ENCODE data around the gene RHOBTB1. TPM values are rescaled to one million over a fixed set of nuclear protein-coding genes. Genes with fewer than 3 reads are reported as not detected.
A peak's percentile ranks its signal among the peaks of the same experiment; 100 is the strongest.

RHOBTB1 gene
- total RNA-seq, 2 experiments from 2014 or later, result not detected

DNA sequence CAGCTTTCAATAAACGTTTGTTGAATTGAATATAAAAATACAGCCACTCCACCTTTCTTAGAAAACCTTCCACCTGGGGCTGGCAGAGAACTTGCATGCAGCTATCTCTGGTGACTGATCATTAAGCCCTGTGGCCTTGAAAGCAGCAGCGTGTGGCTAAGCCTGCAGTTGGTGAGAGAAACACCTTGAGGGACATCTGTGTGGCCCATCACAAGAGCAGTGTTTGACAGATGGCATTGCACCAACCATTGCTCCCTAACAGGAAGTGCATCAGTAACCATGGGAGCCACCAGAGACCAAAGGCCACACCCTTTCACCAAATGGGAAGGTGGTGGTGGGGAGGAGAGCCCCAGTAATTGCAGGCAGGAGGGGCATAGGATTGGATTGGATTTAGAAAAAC is 22.4 kb downstream of the RHOBTB1 start:
- no peaks in the 10 kb centered on the region for H3K4me1 ChIP-seq (ENCODE audit: insufficient read depth, low read length, poor library complexity, severe bottlenecking)

GRCh38 chr10:60920479-60920878 is 23.5 kb downstream of the RHOBTB1 start:
- ChIA-PET CTCF (ENCODE audit: unreplicated experiment) (no interaction called here), POLR2A (interaction anchor here (0.6 to 0.7 kb wide), 3 partner anchors 11 to 222 kb away, joined by 3 to 6 read pairs (median 3); no protein-coding TSS in a partner anchor)
- no peaks in the 10 kb centered on the region for H3K79me2 ChIP-seq (ENCODE audit: insufficient read depth, low read depth, low read length)
- no peaks in the 10 kb centered on the region for H4K20me1 ChIP-seq (ENCODE audit: insufficient read depth, low read length)
- H2AFZ ChIP-seq (ENCODE audit: low read length), result no peak overlapping the region
- no peak for DNase-seq (ENCODE audit: low spot score)
- H3K9me3 ChIP-seq (ENCODE audit: low read length), result no peaks in the 10 kb centered on the region
- H3K27ac ChIP-seq (ENCODE audit: low read depth, low read length, poor library complexity, severe bottlenecking), result no peak overlapping the region
- no peak overlapping the region for H3K4me2 ChIP-seq (ENCODE audit: low read length)
- no peaks in the 10 kb centered on the region for H3K36me3 ChIP-seq (ENCODE audit: insufficient read depth, low read length)
- H3K9me2 ChIP-seq (ENCODE audit: insufficient read depth, low read length), result no peaks in the 10 kb centered on the region
- no peak overlapping the region for H3K4me3 ChIP-seq (ENCODE audit: low read depth, low read length, poor library complexity, severe bottlenecking)
- BruUV-seq (replicated peaks), result no TSS peak
- intact Hi-C loops (cut with micrococcal nuclease; ENCODE audit: unreplicated experiment), result no loop called here
- TF ChIP-seq CTCF (conservative IDR thresholded peaks at IDR 0.05; ENCODE audit: low read length) (no peak), EZH2phosphoT487 (IDR thresholded peaks at IDR 0.05; ENCODE audit: borderline replicate concordance, low read depth, low read length) (no peak)
- no peaks in the 10 kb centered on the region for H3K4me1 ChIP-seq (ENCODE audit: insufficient read depth, low read length, poor library complexity, severe bottlenecking)

More for the DNA sequence above, 22.4 kb downstream of the RHOBTB1 start:
- no TSS peak for BruUV-seq (replicated peaks)
- CTCF ChIA-PET (ENCODE audit: unreplicated experiment), result no interaction called here
- H3K9me3 ChIP-seq (ENCODE audit: low read length), result no peaks in the 10 kb centered on the region
- POLR2A ChIA-PET, result no interaction called here
- TF ChIP-seq CTCF (conservative IDR thresholded peaks at IDR 0.05; ENCODE audit: low read length) (no peak), EZH2phosphoT487 (IDR thresholded peaks at IDR 0.05; ENCODE audit: borderline replicate concordance, low read depth, low read length) (no peak)
- H4K20me1 ChIP-seq (ENCODE audit: insufficient read depth, low read length), result no peaks in the 10 kb centered on the region
- intact Hi-C loops (cut with micrococcal nuclease; ENCODE audit: unreplicated experiment), result no loop called here
- H3K36me3 ChIP-seq (ENCODE audit: insufficient read depth, low read length), result no peaks in the 10 kb centered on the region
- H2AFZ ChIP-seq (ENCODE audit: low read length), result no peak overlapping the region
- H3K4me2 ChIP-seq (ENCODE audit: low read length), result no peak overlapping the region
- DNase-seq (ENCODE audit: low spot score), result peak; percentile 4
- H3K27ac ChIP-seq (ENCODE audit: low read depth, low read length, poor library complexity, severe bottlenecking), result no peak overlapping the region
- no peaks in the 10 kb centered on the region for H3K79me2 ChIP-seq (ENCODE audit: insufficient read depth, low read depth, low read length)
- no peak overlapping the region for H3K4me3 ChIP-seq (ENCODE audit: low read depth, low read length, poor library complexity, severe bottlenecking)
- no peaks in the 10 kb centered on the region for H3K9me2 ChIP-seq (ENCODE audit: insufficient read depth, low read length)

DNA sequence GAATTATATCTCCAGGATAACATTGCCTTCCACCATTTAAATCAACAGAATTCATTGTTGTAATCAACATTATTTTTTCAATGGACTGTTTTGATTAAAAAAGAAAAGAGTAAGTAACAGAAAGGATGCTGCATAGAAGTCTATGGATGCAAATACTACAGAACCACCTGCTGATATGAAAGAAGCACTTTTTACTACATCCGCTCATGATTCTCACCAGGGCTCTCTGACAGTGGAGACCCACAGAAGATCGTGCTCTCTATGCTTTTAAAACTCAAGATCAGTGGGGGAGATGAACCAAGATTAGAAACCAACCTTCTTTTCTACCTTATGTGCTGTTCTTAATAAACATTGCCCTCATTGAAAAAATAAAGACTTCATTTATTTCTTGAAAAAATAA is 24.4 kb downstream of the RHOBTB1 start:
- no peak overlapping the region for H3K4me3 ChIP-seq (ENCODE audit: low read depth, low read length, poor library complexity, severe bottlenecking)
- DNase-seq (ENCODE audit: low spot score), result no peak
- BruUV-seq (replicated peaks), result no TSS peak
- H3K36me3 ChIP-seq (ENCODE audit: insufficient read depth, low read length), result no peaks in the 10 kb centered on the region
- no peaks in the 10 kb centered on the region for H3K9me2 ChIP-seq (ENCODE audit: insufficient read depth, low read length)
- no peak overlapping the region for H3K4me2 ChIP-seq (ENCODE audit: low read length)
- H3K4me1 ChIP-seq (ENCODE audit: insufficient read depth, low read length, poor library complexity, severe bottlenecking), result no peaks in the 10 kb centered on the region
- CTCF ChIA-PET (ENCODE audit: unreplicated experiment), result no interaction called here
- POLR2A ChIA-PET, result interaction anchor here (1.0 kb wide), 1 partner anchor 13 kb away, joined by 3 read pairs; no protein-coding TSS in a partner anchor
- intact Hi-C loops (cut with micrococcal nuclease; ENCODE audit: unreplicated experiment), result loop anchor here (10.0 kb wide), 1 partner anchor 685 kb away; no protein-coding TSS in a partner anchor
- H3K9me3 ChIP-seq (ENCODE audit: low read length), result no peaks in the 10 kb centered on the region
- no peak overlapping the region for H3K27ac ChIP-seq (ENCODE audit: low read depth, low read length, poor library complexity, severe bottlenecking)
- TF ChIP-seq EZH2phosphoT487 (IDR thresholded peaks at IDR 0.05; ENCODE audit: borderline replicate concordance, low read depth, low read length), result no peak
- TF ChIP-seq CTCF (conservative IDR thresholded peaks at IDR 0.05; ENCODE audit: low read length), result no peak
- H2AFZ ChIP-seq (ENCODE audit: low read length), result no peak overlapping the region
- H3K79me2 ChIP-seq (ENCODE audit: insufficient read depth, low read depth, low read length), result no peaks in the 10 kb centered on the region
- no peaks in the 10 kb centered on the region for H4K20me1 ChIP-seq (ENCODE audit: insufficient read depth, low read length)

All from OCI-LY7 (cell line).